Retinal pigment epithelial cell (primary cell): ENCODE data around the gene KLHL21.
"Not testable (repeated sequence)": the region's sequence is repeated elsewhere in the genome, so short reads cannot be mapped to it uniquely, and the experiment has no call there.

ENCODE experiments used
- DNase-seq: peaks from one replicate; pipeline ENCODE4 v3.0.0-alpha.2; 2010; ENCODE audit warnings: low read depth
- H3K4me3 ChIP-seq: 2 replicates; pipeline ENCODE4 v1.5.1; 2011; ENCODE audit warnings: mild to moderate bottlenecking, low read length, control low read depth, moderate library complexity
- CTCF ChIP-seq: conservative IDR thresholded peaks from 2 replicates; pipeline ENCODE4 v1.5.1; 2011; ENCODE audit warnings: low read depth, low read length, control low read depth, inconsistent platforms

The KLHL21 gene

GRCh38 chr1:6603238-6603914 is 707 bp upstream of the KLHL21 start:
- DNase-seq = peak; percentile 73
- H3K4me3 ChIP-seq = peak overlapping the region; percentile 46
- no peak for TF ChIP-seq CTCF

GRCh38 chr1:6601923-6602668 is 573 bp downstream of the KLHL21 start:
- DNase-seq = no peak
- no peak for TF ChIP-seq CTCF

DNA sequence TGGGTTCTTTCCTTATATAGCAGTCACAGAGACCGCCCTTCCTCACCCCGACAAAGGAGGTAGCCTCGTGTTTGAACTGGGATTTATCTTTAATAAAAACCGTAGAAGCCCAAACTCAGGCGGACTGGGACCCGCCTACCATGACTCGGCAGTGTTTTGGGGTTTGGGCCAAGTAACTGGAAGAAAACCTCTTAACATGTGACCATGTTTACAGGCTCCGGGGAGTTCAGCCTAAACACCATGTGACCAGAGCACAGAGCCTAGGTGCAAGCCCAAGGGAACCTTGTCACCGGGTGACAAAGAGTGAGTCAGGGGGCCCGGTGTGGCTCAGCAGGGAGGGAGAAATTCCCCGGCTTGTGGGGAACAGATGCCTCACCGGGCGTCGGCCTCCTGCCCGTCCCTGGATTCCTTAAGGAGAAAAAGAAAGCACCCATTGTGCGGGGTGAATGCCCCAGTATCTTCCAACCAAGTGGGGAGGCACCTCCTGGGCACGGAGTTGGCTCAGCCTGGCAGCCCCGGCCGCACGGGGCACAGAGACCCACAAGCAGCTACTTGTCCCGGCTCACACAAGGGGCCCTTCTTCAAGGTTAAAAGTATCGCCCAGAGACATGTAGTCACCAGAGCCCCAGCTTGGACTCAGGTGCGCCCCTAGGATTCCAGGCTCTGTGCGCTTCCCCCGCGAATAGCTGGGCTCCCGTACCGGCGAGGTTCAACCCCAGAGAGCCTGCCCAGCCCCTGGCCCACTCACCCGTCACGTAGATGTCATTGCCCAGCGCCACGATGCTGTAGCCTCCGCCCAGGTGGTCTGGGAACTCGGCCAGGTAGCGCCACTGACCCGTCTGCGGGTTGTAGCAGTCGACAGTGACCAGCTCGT is 1.4 kb downstream of the KLHL21 start:
- peak overlapping the region; percentile 94 for H3K4me3 ChIP-seq
- DNase-seq = peak; percentile 93
- TF ChIP-seq CTCF = peak; percentile 21

More at GRCh38 chr1:6601923-6602668, 573 bp downstream of the KLHL21 start:
- H3K4me3 ChIP-seq = peak overlapping the region; percentile 94

GRCh38 chr1:6600410-6601048 is 2.1 kb downstream of the KLHL21 start:
- H3K4me3 ChIP-seq = peak overlapping the region; percentile 94
- no peak for DNase-seq
- TF ChIP-seq CTCF = no peak

- peak overlapping the region; percentile 94 for H3K4me3 ChIP-seq
- DNase-seq = not testable (repeated sequence)
Measured at GRCh38 chr1:6599991-6600390, 2.7 kb downstream of the KLHL21 start.

GRCh38 chr1:6599141-6599975 is 3.3 kb downstream of the KLHL21 start:
- H3K4me3 ChIP-seq = peak overlapping the region; percentile 94
- no peak for TF ChIP-seq CTCF
- DNase-seq = no peak
